ENCODE data around the gene SLC25A19. TPM values are rescaled to one million over a fixed set of nuclear protein-coding genes. Genes with fewer than 3 reads are reported as not detected.

Gene SLC25A19
- polyA plus RNA-seq, 1 experiment, result 3.5 TPM

- Histone ChIP-seq H3K27me3 (ENCODE audit: control insufficient read depth, insufficient read depth, low read length) (no peaks in the 10 kb centered on the region), H3K9me3 (ENCODE audit: control insufficient read depth, insufficient read depth, low read length) (no peaks in the 10 kb centered on the region), H3K4me3 (ENCODE audit: low read depth, low read length) (no peak overlapping the region), H3K27ac (ENCODE audit: low read depth, low read length) (no peak overlapping the region)
- POLR2A ChIA-PET, result interaction anchor here (0.7 kb wide), 1 partner anchor 370 kb away, joined by 6 read pairs; no protein-coding TSS in a partner anchor
- CTCF ChIA-PET, result no interaction called here
- DNase-seq (ENCODE audit: low read depth, low spot score), result no peak
- TF ChIP-seq CTCF (IDR thresholded peaks at IDR 0.05; ENCODE audit: low read depth, low read length), result no peak
Observed at GRCh38 chr17:75252039-75252816, 37.0 kb downstream of the SLC25A19 start.

GRCh38 chr17:75250009-75250471 is 39.2 kb downstream of the SLC25A19 start:
- Histone ChIP-seq H3K27ac (ENCODE audit: low read depth, low read length) (no peak overlapping the region), H3K4me3 (ENCODE audit: low read depth, low read length) (no peak overlapping the region), H3K9me3 (ENCODE audit: control insufficient read depth, insufficient read depth, low read length) (no peaks in the 10 kb centered on the region), H3K27me3 (ENCODE audit: control insufficient read depth, insufficient read depth, low read length) (no peaks in the 10 kb centered on the region)
- DNase-seq (ENCODE audit: low read depth, low spot score), result no peak
- TF ChIP-seq CTCF (IDR thresholded peaks at IDR 0.05; ENCODE audit: low read depth, low read length), result no peak
- POLR2A ChIA-PET, result no interaction called here
- CTCF ChIA-PET, result interaction anchor here (0.6 to 3.1 kb wide), 5 partner anchors 9 to 162 kb away, joined by 3 to 16 read pairs (median 3); partner anchors contain the start of gene MIF4GD

GRCh38 chr17:75249564-75249963 is 39.7 kb downstream of the SLC25A19 start:
- no peak for DNase-seq (ENCODE audit: low read depth, low spot score)
- H3K4me3 ChIP-seq (ENCODE audit: low read depth, low read length), result no peak overlapping the region
- ChIA-PET POLR2A (interaction anchor here (0.9 kb wide), 1 partner anchor 40 kb away, joined by 3 read pairs; the partner anchor contains the start of gene SLC25A19), CTCF (interaction anchor here (1.1 to 3.1 kb wide), 4 partner anchors 9 to 163 kb away, joined by 3 to 16 read pairs (median 4); partner anchors contain the start of gene MIF4GD)
- H3K9me3 ChIP-seq (ENCODE audit: control insufficient read depth, insufficient read depth, low read length), result no peaks in the 10 kb centered on the region
- H3K27me3 ChIP-seq (ENCODE audit: control insufficient read depth, insufficient read depth, low read length), result no peaks in the 10 kb centered on the region
- H3K27ac ChIP-seq (ENCODE audit: low read depth, low read length), result no peak overlapping the region
- TF ChIP-seq CTCF (IDR thresholded peaks at IDR 0.05; ENCODE audit: low read depth, low read length), result no peak

- no peak for DNase-seq (ENCODE audit: low read depth, low spot score)
- CTCF ChIA-PET, result interaction anchor here (0.9 kb wide), 1 partner anchor 14 kb away, joined by 5 read pairs; no protein-coding TSS in a partner anchor
- no peaks in the 10 kb centered on the region for H3K27me3 ChIP-seq (ENCODE audit: control insufficient read depth, insufficient read depth, low read length)
- POLR2A ChIA-PET, result no interaction called here
- no peaks in the 10 kb centered on the region for H3K9me3 ChIP-seq (ENCODE audit: control insufficient read depth, insufficient read depth, low read length)
- TF ChIP-seq CTCF (IDR thresholded peaks at IDR 0.05; ENCODE audit: low read depth, low read length), result no peak
- H3K27ac ChIP-seq (ENCODE audit: low read depth, low read length), result no peak overlapping the region
- no peak overlapping the region for H3K4me3 ChIP-seq (ENCODE audit: low read depth, low read length)
Observed at GRCh38 chr17:75246404-75246803, 42.8 kb downstream of the SLC25A19 start.

- ChIA-PET CTCF (no interaction called here), POLR2A (no interaction called here)
- Histone ChIP-seq H3K9me3 (ENCODE audit: control insufficient read depth, insufficient read depth, low read length) (no peaks in the 10 kb centered on the region), H3K27ac (ENCODE audit: low read depth, low read length) (no peak overlapping the region), H3K4me3 (ENCODE audit: low read depth, low read length) (no peak overlapping the region), H3K27me3 (ENCODE audit: control insufficient read depth, insufficient read depth, low read length) (no peaks in the 10 kb centered on the region)
- no peak for DNase-seq (ENCODE audit: low read depth, low spot score)
- no peak for TF ChIP-seq CTCF (IDR thresholded peaks at IDR 0.05; ENCODE audit: low read depth, low read length)
Observed at GRCh38 chr17:75245011-75245410, 44.2 kb downstream of the SLC25A19 start.
